ENCODE measurements around the gene KNG1. TPM values are rescaled to one million over a fixed set of nuclear protein-coding genes. Genes with fewer than 3 reads are reported as not detected.

The KNG1 gene
- total RNA-seq, 1 donor from 2014 or later: not detected

GRCh38 chr3:186772281-186772694 lies 55.1 kb downstream of the KNG1 start:
- no peaks in the 10 kb centered on the region for H3K4me1 Mint-ChIP-seq (ENCODE audit: unreplicated experiment)
- no peak for TF ChIP-seq CTCF (IDR thresholded peaks at IDR 0.05; ENCODE audit: unreplicated experiment)
- H3K9me3 Mint-ChIP-seq (ENCODE audit: unreplicated experiment): no peaks in the 10 kb centered on the region
- H3K36me3 Mint-ChIP-seq (ENCODE audit: low read depth, unreplicated experiment): no peaks in the 10 kb centered on the region
- H3K27me3 Mint-ChIP-seq (ENCODE audit: unreplicated experiment): peaks cover 3% of the 10 kb centered on the region
- DNase-seq (ENCODE audit: low spot score): no peak
- no peak overlapping the region for H3K4me3 Mint-ChIP-seq (ENCODE audit: unreplicated experiment)
- H3K27ac Mint-ChIP-seq (ENCODE audit: unreplicated experiment): no peak overlapping the region

- DNase-seq (ENCODE audit: low spot score): no peak
- Mint-ChIP-seq H3K9me3 (ENCODE audit: unreplicated experiment) (no peaks in the 10 kb centered on the region), H3K27ac (ENCODE audit: unreplicated experiment) (no peak overlapping the region), H3K4me1 (ENCODE audit: unreplicated experiment) (no peaks in the 10 kb centered on the region), H3K27me3 (ENCODE audit: unreplicated experiment) (peaks cover 3% of the 10 kb centered on the region), H3K36me3 (ENCODE audit: low read depth, unreplicated experiment) (no peaks in the 10 kb centered on the region), H3K4me3 (ENCODE audit: unreplicated experiment) (no peak overlapping the region)
- no peak for TF ChIP-seq CTCF (IDR thresholded peaks at IDR 0.05; ENCODE audit: unreplicated experiment)
Measured at GRCh38 chr3:186772701-186773417, 55.7 kb downstream of the KNG1 start.

GRCh38 chr3:186775999-186776398 lies 58.8 kb downstream of the KNG1 start:
- Mint-ChIP-seq H3K4me3 (ENCODE audit: unreplicated experiment) (no peak overlapping the region), H3K27me3 (ENCODE audit: unreplicated experiment) (peaks cover 5% of the 10 kb centered on the region), H3K9me3 (ENCODE audit: unreplicated experiment) (no peaks in the 10 kb centered on the region), H3K27ac (ENCODE audit: unreplicated experiment) (no peak overlapping the region), H3K4me1 (ENCODE audit: unreplicated experiment) (no peaks in the 10 kb centered on the region), H3K36me3 (ENCODE audit: low read depth, unreplicated experiment) (no peaks in the 10 kb centered on the region)
- TF ChIP-seq CTCF (IDR thresholded peaks at IDR 0.05; ENCODE audit: unreplicated experiment): no peak
- no peak for DNase-seq (ENCODE audit: low spot score)

GRCh38 chr3:186779204-186779603 lies 62.0 kb downstream of the KNG1 start:
- no peak for DNase-seq (ENCODE audit: low spot score)
- Mint-ChIP-seq H3K9me3 (ENCODE audit: unreplicated experiment) (no peaks in the 10 kb centered on the region), H3K36me3 (ENCODE audit: low read depth, unreplicated experiment) (peaks cover 10% of the 10 kb centered on the region), H3K27me3 (ENCODE audit: unreplicated experiment) (peaks cover 16% of the 10 kb centered on the region), H3K4me1 (ENCODE audit: unreplicated experiment) (peaks cover 9% of the 10 kb centered on the region), H3K4me3 (ENCODE audit: unreplicated experiment) (no peak overlapping the region), H3K27ac (ENCODE audit: unreplicated experiment) (no peak overlapping the region)
- TF ChIP-seq CTCF (IDR thresholded peaks at IDR 0.05; ENCODE audit: unreplicated experiment): no peak

GRCh38 chr3:186782542-186783057 lies 65.4 kb downstream of the KNG1 start:
- Mint-ChIP-seq H3K4me3 (ENCODE audit: unreplicated experiment) (peak overlapping the region; percentile 100), H3K9me3 (ENCODE audit: unreplicated experiment) (no peaks in the 10 kb centered on the region), H3K4me1 (ENCODE audit: unreplicated experiment) (peaks cover 37% of the 10 kb centered on the region), H3K36me3 (ENCODE audit: low read depth, unreplicated experiment) (peaks cover 39% of the 10 kb centered on the region), H3K27ac (ENCODE audit: unreplicated experiment) (peak overlapping the region; percentile 97), H3K27me3 (ENCODE audit: unreplicated experiment) (peaks cover 17% of the 10 kb centered on the region)
- no peak for TF ChIP-seq CTCF (IDR thresholded peaks at IDR 0.05; ENCODE audit: unreplicated experiment)
- no peak for DNase-seq (ENCODE audit: low spot score)
